Superior temporal gyrus (tissue), 1 donor: ENCODE results near the gene HCN4.

Experiments used
- DNase-seq: peaks from one replicate; pipeline ENCODE4 v3.0.0-alpha.2; 2016; ENCODE audit errors: extremely low spot score

The HCN4 gene

GRCh38 chr15:73380661-73381060 is 11.9 kb upstream of the HCN4 start:
- DNase-seq = no peak

GRCh38 chr15:73378089-73378488 is 9.3 kb upstream of the HCN4 start:
- no peak for DNase-seq

GRCh38 chr15:73375755-73376305 is 7.1 kb upstream of the HCN4 start:
- no peak for DNase-seq

- no peak for DNase-seq
Measured at GRCh38 chr15:73375012-73375411, 6.3 kb upstream of the HCN4 start.

GRCh38 chr15:73374604-73375003 is 5.8 kb upstream of the HCN4 start:
- no peak for DNase-seq

GRCh38 chr15:73373221-73373620 is 4.5 kb upstream of the HCN4 start:
- no peak for DNase-seq

- DNase-seq = no peak
Measured at GRCh38 chr15:73371812-73372211, 3.1 kb upstream of the HCN4 start.

- no peak for DNase-seq
Measured at GRCh38 chr15:73370151-73370550, 1.4 kb upstream of the HCN4 start.

GRCh38 chr15:73369154-73369694 is 466 bp upstream of the HCN4 start:
- DNase-seq = no peak

GRCh38 chr15:73367624-73368300 is 996 bp downstream of the HCN4 start:
- no peak for DNase-seq

- DNase-seq = no peak
Measured at GRCh38 chr15:73366766-73367623, 1.8 kb downstream of the HCN4 start.

GRCh38 chr15:73364070-73364469 is 4.7 kb downstream of the HCN4 start:
- DNase-seq = no peak

GRCh38 chr15:73362900-73363299 is 5.9 kb downstream of the HCN4 start:
- DNase-seq = no peak

GRCh38 chr15:73361337-73361736 is 7.4 kb downstream of the HCN4 start:
- DNase-seq = no peak

- DNase-seq = no peak
Measured at GRCh38 chr15:73359651-73360050, 9.1 kb downstream of the HCN4 start.

- no peak for DNase-seq
Measured at GRCh38 chr15:73357999-73358665, 10.6 kb downstream of the HCN4 start.

GRCh38 chr15:73355612-73356265 is 13.0 kb downstream of the HCN4 start:
- DNase-seq = no peak

GRCh38 chr15:73354241-73354640 is 14.5 kb downstream of the HCN4 start:
- DNase-seq = no peak

GRCh38 chr15:73353734-73354133 is 15.0 kb downstream of the HCN4 start:
- DNase-seq = no peak

- peak; percentile 23 for DNase-seq
Measured at GRCh38 chr15:73352082-73352481, 16.7 kb downstream of the HCN4 start.

- no peak for DNase-seq
Measured at GRCh38 chr15:73349191-73349590, 19.6 kb downstream of the HCN4 start.
